Mucosa of descending colon (tissue), 3 donors: Measurements from ENCODE around the gene CAPN13. TPM values are rescaled to one million over a fixed set of nuclear protein-coding genes. Genes with fewer than 3 reads are reported as not detected.

ENCODE experiments used
- ATAC-seq: fragments of 200-7000 bp; cut with Tn5 transposase; one replicate; pipeline ENCODE4 v1.9.1; 2020; ENCODE audit warnings: mild to moderate bottlenecking, moderate library complexity
- DNase-seq, 3 donors: peaks; one replicate each; pipeline ENCODE4 v3.0.0-alpha.2; 2020
- H3K36me3 ChIP-seq: fragments of 200-600 bp; one replicate; pipeline ENCODE4 v1.8.0; 2021; ENCODE audit warnings: low read depth, mild to moderate bottlenecking
- H3K4me1 ChIP-seq: fragments of 200-600 bp; one replicate; pipeline ENCODE4 v1.8.0; 2021; ENCODE audit warnings: low read depth, mild to moderate bottlenecking
- H3K4me3 ChIP-seq: fragments of 200-600 bp; one replicate; pipeline ENCODE4 v1.8.0; 2021; ENCODE audit warnings: mild to moderate bottlenecking
- H3K9me3 ChIP-seq: fragments of 200-600 bp; one replicate; pipeline ENCODE4 v1.8.0; 2021; ENCODE audit warnings: mild to moderate bottlenecking
- CTCF ChIP-seq: fragments of 200-600 bp; IDR thresholded peaks from one replicate; pipeline ENCODE4 v1.8.0; 2022; ENCODE audit warnings: antibody characterized with exemption, mild to moderate bottlenecking
- intact Hi-C, 2 donors: fragments of 100-400 bp; cut with DNase I in 1 of 2; cut with micrococcal nuclease in 1 of 2; formaldehyde crosslinking; loops; one replicate each; pipeline versions ENCODE4 v1.11.0 to v1.11.1; 2022; cut with DNase I, micrococcal nuclease
- total RNA-seq, 3 donors: library from RNA; stranded (reverse); fragmentation: NEBNext Ultra II Directional in 2 of 3; extraction: Animal tissue kit (Norgen Biotek cat#: 25700) in 2 of 3; gene quantifications; one replicate each; pipeline versions ENCODE4 v1.2.1 to v1.2.4, GENCODE V29; 2021 to 2023
- donor health status: DM: no; HTN: no; CAD: no; lungs with moderate emphysema.
- donor health status: DM: no; HTN: no; CAD: no.
- donor health status: DM: no; HTN: yes; CAD: no.

Gene CAPN13
- total RNA-seq, 3 donors from 2014 or later, result 36.7 to 88.6 (median 61.9) TPM

- no peaks in the 10 kb centered on the region for H3K9me3 ChIP-seq
- peaks cover 19% of the 10 kb centered on the region for H3K4me1 ChIP-seq
- no peak for TF ChIP-seq CTCF
- intact Hi-C loops, result no loop called here
- ATAC-seq (no peak), DNase-seq (no peak)
- H3K4me3 ChIP-seq, result no peak overlapping the region
- H3K36me3 ChIP-seq, result no peaks in the 10 kb centered on the region
These were observed 26.4 kb downstream of the CAPN13 start for GRCh38 chr2:30780776-30781330.

GRCh38 chr2:30778611-30779010 lies 28.6 kb downstream of the CAPN13 start:
- Histone ChIP-seq H3K36me3 (no peaks in the 10 kb centered on the region), H3K4me1 (peaks cover 19% of the 10 kb centered on the region), H3K9me3 (no peaks in the 10 kb centered on the region), H3K4me3 (no peak overlapping the region)
- ATAC-seq, result no peak
- DNase-seq, result no peak
- intact Hi-C loops, result no loop called here
- no peak for TF ChIP-seq CTCF

- ATAC-seq (peak; percentile 75), DNase-seq (peak in 1 of 3 donors; percentile 28)
- TF ChIP-seq CTCF, result no peak
- Histone ChIP-seq H3K4me3 (no peak overlapping the region), H3K9me3 (no peaks in the 10 kb centered on the region), H3K36me3 (no peaks in the 10 kb centered on the region), H3K4me1 (peaks cover 19% of the 10 kb centered on the region)
- intact Hi-C loops, result no loop called here
These were observed 29.4 kb downstream of the CAPN13 start for GRCh38 chr2:30777661-30778505.

- DNase-seq (peak; percentile 56 to 69 (median 56)), ATAC-seq (peak; percentile 79)
- no peaks in the 10 kb centered on the region for H3K9me3 ChIP-seq
- H3K4me1 ChIP-seq, result peaks cover 14% of the 10 kb centered on the region
- intact Hi-C loops, result no loop called here
- TF ChIP-seq CTCF, result no peak
- H3K36me3 ChIP-seq, result no peaks in the 10 kb centered on the region
- no peak overlapping the region for H3K4me3 ChIP-seq
These were observed 30.2 kb downstream of the CAPN13 start for GRCh38 chr2:30776831-30777635.

- Histone ChIP-seq H3K4me3 (no peak overlapping the region), H3K9me3 (no peaks in the 10 kb centered on the region), H3K4me1 (peaks cover 14% of the 10 kb centered on the region), H3K36me3 (no peaks in the 10 kb centered on the region)
- ATAC-seq (no peak), DNase-seq (no peak)
- TF ChIP-seq CTCF, result no peak
- intact Hi-C loops, result no loop called here
These were observed 31.4 kb downstream of the CAPN13 start for GRCh38 chr2:30775833-30776232.
